Activated CD8-positive, alpha-beta memory T cell treated with anti-CD3 and anti-CD28 coated beads for 4 hours (primary cell): ENCODE data around the gene DOK6.

Experiments used
- DNase-seq, 2 donors: peaks; one replicate each; pipeline ENCODE4 v3.0.0-alpha.2; 2020; ENCODE audit warnings: low read depth in 2 of 2

DOK6 gene

GRCh38 chr18:69538849-69539248 lies 138.2 kb downstream of the DOK6 start:
- no peak for DNase-seq

DNA sequence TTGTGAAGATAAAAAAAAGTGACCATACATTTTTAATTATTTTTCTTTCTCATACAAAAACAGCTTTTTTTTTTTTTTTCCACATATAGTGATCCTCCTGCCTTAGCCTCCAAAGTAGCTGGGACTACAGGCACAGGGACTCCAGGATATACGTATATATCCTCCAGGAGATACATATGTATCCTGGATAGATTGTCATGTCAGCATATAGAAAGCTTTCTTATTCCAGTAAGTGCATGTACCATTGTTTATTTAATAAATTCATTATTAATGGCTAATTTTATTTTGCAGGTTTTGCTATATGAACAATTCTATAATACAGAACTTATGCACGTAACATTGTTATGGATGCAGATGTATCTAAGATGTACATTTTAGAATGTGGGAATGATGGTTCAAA lies 138.7 kb downstream of the DOK6 start:
- DNase-seq: no peak

DNA sequence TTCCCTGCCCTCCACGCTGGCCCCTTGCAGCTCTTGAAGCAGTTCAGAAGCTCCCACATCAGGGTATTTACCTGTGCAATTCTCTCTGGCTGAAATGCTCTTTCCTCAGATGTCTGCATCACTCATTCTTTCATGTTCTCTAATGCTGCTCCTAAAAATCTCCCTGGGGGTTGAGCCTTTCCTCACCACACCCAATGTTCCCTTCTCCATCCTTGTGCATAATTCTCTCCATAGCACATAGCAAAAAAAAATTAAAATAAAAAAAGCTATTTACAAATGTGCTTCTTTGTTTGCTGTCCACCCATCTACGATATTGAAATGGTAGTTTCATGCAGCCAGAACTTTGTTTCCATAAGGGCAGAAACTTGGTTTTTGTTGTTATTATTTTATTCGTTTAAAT lies 155.5 kb downstream of the DOK6 start:
- no peak for DNase-seq

DNA sequence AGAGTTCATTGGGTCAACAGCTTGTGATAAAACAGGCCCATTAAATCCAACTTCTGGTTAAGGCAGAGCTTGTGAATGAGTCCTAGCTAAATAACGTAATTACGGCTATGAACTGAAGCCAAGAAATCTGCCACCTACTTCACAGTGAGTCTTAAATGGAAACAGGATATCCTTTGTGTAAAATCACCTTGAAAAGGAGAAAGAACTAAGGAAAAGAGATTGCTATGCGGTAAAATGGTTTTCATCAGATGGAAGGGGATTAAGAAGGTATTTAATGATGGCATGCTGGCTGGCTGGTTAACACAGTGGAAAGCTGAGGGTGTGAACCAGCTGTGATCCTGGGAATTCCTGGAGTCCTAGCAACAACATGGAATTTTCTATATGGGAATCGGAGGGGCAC lies 156.6 kb downstream of the DOK6 start:
- no peak for DNase-seq

- DNase-seq: no peak
These were observed 157.4 kb downstream of the DOK6 start for GRCh38 chr18:69558052-69558451.

DNA sequence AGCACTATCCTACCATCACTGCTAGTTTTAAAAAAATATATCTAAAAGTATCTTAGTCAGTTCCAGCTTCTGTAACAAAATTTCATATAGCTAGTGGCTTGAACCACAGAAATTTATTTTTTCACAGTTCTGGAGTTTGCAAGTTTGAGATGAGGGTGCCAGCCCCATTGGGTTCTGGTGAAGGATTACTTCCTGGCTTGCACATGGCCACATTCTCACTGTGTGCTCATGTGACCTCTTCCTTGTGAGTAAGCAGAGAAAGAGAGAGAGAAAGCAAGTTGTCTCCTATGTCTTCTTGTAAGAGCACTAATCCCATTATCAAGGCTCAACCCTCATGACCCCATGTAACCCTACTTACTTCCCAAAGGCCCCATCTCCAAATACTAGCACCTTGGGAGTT lies 158.9 kb downstream of the DOK6 start:
- DNase-seq: no peak

GRCh38 chr18:69564602-69565001 lies 163.9 kb downstream of the DOK6 start:
- no peak for DNase-seq

- no peak for DNase-seq
These were observed 167.3 kb downstream of the DOK6 start for GRCh38 chr18:69567813-69568488.

DNA sequence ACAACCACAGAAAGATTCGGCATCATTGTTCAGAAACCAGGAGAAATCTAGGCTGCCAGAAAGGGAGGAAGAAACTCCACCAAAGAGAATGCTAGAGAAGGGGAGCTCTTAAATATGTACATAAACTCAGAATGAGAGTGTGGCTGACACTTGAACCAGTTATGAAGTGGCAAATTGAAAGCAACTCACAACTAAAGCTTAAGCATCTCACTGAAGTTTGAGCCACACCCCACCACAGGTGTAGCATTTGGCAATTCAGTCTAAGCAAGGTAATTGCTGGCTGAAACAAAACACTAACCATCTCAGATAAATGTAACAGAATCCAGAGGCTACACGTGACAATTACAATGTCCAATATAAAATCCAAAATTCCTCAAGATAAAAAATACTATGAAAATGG lies 168.4 kb downstream of the DOK6 start:
- DNase-seq: no peak

GRCh38 chr18:69574401-69574800 lies 173.7 kb downstream of the DOK6 start:
- no peak for DNase-seq

- no peak for DNase-seq
These were observed 179.4 kb downstream of the DOK6 start for GRCh38 chr18:69580107-69580506.

DNA sequence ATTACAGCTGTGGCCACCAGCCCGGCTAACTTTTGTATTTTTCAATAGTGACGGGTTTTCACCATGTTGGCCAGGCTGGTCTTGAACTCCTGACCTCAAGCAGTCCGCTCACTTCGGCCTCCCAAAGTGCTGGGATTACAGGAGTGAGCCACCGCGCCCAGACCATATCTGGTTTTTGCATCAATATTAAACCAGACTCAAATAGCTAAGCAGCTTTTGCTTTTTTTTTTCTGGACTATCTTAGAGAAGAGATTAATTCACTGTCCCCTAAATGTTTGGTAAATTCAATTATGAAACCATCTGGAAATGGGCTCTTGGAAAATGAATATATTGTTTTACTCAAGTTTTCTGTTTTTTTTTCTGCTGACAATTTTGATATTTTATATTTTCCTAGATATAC lies 183.7 kb downstream of the DOK6 start:
- DNase-seq: no peak

GRCh38 chr18:69585696-69586095 lies 185.0 kb downstream of the DOK6 start:
- no peak for DNase-seq

DNA sequence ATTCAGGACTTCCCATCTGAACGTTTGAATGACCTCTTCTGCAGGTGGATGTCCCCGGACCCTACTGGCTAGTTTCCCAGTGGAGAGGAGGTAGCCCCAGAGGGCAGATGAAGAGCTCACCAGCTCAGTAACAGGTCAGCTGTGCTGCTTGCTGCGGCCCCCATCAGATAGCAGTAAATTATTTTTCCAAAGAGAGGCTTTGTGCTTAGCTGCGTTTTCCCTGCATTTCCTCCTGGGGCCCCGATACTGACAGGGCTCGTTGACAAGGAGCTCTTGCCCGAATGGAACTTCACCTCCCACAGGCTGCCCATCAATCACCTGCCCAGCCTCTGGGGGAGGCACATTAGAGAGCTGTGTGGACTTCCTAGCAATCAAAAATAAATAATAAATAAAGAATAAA lies 185.8 kb downstream of the DOK6 start:
- no peak for DNase-seq

DNA sequence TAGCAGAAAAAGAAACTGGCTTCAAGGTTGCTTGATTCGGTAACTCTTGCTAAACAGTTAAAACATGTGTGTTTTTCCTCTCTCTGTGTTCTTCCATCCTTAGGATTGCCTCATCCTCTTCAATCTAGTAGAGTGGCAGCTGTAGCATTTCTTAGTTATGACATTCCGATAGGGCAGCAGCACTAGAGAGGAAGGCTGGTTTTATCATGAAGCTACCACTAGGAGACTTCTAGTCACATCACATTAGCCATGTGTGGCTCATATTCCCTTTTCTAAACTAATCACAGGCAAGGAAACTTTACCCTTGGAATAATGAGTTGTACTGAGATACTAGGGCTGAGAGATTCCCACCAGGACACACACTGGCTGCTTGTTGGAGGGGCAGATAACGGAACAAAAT lies 187.6 kb downstream of the DOK6 start:
- DNase-seq: no peak

DNA sequence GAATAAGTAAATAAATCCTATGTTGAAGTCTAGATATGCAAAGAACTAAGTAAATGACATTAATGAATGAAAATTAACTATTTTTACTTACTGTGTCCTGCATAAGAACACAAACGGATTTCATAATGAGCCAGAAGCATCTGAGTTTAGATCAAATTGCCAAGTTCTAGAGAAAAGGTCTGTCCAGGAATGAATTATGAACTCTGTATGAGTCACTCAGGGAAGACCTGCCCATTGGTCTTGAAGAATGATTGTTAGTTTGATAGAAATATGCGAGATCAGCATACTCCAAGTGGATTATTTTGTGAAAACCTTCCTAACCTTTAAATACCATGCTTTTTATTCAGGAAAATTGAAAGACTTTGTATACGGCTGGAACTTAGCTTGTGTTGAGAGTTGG lies 189.5 kb downstream of the DOK6 start:
- DNase-seq: no peak

GRCh38 chr18:69596345-69596744 lies 195.7 kb downstream of the DOK6 start:
- DNase-seq: no peak

DNA sequence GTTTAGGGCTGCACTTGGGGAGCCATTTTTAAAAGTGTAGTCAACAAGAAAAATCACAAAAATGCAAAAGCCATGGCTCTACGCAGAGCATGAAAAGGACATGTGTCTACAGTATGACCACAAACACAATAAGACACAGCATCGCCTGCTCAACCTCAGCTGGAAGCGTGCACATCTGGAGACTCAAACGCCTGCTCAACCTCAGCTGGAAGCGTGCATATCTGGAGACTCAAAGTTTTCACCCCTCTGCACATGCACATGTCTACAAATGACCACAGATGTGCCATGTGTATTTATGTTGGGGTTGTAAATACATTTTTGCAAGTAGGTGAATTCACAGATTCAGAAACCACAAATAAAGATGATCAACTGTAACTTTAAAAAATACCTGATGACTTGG lies 196.9 kb downstream of the DOK6 start:
- no peak for DNase-seq

GRCh38 chr18:69599377-69599776 lies 198.7 kb downstream of the DOK6 start:
- DNase-seq: no peak

- DNase-seq: no peak
These were observed 211.6 kb downstream of the DOK6 start for GRCh38 chr18:69612242-69612641.

DNA sequence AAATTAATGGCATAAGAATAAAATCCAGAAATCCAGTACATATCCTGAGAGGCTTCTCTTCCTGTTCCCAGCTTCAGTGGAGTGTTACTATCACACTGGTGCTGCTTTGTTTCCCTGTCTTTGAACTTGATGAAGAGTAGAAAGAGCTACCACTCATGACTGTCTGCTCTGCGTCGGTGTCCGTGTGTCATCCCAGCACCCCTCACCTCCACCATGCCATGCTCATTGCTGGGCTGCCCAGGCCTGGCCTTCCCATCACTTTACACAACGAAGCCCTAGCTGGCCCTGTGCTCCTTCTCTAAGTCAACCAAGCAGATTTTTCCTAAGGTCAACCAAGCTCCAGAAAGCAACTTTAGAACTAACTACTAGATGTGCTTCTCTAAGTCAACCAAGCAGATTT lies 215.4 kb downstream of the DOK6 start:
- DNase-seq: no peak

GRCh38 chr18:69617408-69617807 lies 216.7 kb downstream of the DOK6 start:
- no peak for DNase-seq

DNA sequence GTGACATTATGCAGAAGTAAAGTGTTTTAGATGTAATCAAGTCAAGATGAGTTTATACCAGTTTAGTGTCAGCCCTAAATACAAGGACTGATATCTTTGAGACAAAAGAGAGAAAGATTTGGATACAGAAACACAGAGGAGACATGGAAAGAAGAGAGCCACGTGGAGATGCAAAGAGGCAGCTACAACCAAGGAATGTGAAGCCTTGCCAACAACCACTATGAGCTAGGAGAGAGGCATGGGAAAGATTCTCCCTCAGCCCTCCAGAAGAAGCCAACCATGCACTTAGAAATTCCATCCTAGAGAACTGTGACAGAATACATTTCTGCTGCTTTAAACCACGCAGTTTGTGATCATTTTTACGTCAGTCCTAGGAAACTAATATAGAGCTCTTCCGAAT lies 217.2 kb downstream of the DOK6 start:
- no peak for DNase-seq

DNA sequence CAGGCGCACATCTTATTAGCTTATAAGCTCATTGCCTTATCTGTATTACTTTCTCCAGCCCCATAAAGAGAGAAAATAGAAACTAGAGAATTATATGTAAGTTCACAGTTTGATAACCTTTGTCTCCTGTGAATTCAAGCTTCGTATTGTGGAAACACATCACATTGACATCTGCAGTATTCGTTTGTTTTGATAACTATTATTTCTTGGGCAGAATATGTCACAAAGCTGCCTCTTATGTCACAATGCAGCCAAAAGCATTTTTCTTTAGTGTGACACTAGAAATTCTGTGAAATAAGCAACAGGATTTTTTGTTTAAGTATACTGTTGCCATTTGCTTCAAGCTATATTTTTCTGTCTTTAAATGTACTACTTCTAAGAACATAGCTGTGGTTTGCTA lies 221.5 kb downstream of the DOK6 start:
- DNase-seq: no peak
